ENCODE results near the gene PRKAR2A.
"Not testable (repeated sequence)": the region's sequence is repeated elsewhere in the genome, so short reads cannot be mapped to it uniquely, and the experiment has no call there.

The PRKAR2A gene

GRCh38 chr3:48723725-48724124 is 123.9 kb downstream of the PRKAR2A start:
- TF ChIP-seq, protein P1, sequence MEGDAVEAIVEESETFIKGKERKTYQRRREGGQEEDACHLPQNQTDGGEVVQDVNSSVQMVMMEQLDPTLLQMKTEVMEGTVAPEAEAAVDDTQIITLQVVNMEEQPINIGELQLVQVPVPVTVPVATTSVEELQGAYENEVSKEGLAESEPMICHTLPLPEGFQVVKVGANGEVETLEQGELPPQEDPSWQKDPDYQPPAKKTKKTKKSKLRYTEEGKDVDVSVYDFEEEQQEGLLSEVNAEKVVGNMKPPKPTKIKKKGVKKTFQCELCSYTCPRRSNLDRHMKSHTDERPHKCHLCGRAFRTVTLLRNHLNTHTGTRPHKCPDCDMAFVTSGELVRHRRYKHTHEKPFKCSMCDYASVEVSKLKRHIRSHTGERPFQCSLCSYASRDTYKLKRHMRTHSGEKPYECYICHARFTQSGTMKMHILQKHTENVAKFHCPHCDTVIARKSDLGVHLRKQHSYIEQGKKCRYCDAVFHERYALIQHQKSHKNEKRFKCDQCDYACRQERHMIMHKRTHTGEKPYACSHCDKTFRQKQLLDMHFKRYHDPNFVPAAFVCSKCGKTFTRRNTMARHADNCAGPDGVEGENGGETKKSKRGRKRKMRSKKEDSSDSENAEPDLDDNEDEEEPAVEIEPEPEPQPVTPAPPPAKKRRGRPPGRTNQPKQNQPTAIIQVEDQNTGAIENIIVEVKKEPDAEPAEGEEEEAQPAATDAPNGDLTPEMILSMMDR (IDR thresholded peaks at IDR 0.05; ENCODE audit: low read depth, low read length, missing control alignments), result no peak
- no peak overlapping the region for H3K4me3 ChIP-seq (ENCODE audit: low read depth, low read length)
- no peak for DNase-seq (ENCODE audit: low read depth)

GRCh38 chr3:48723293-48723692 is 124.4 kb downstream of the PRKAR2A start:
- H3K4me3 ChIP-seq (ENCODE audit: low read depth, low read length); DNase-seq (ENCODE audit: low read depth): not testable (repeated sequence)

- TF ChIP-seq, protein P1 (IDR thresholded peaks at IDR 0.05; ENCODE audit: low read depth, low read length, missing control alignments), result no peak
- H3K4me3 ChIP-seq (ENCODE audit: low read depth, low read length), result peak within 1 kb of the TSS; percentile 89
- peak; percentile 93 for DNase-seq (ENCODE audit: low read depth)
Observed at GRCh38 chr3:48716982-48717746, 130.5 kb downstream of the PRKAR2A start, which contains the start of gene IP6K2. IP6K2 (minus strand) TSS chr3:48717221; CDS start chr3:48695291, 21,930 bp downstream.

DNA sequence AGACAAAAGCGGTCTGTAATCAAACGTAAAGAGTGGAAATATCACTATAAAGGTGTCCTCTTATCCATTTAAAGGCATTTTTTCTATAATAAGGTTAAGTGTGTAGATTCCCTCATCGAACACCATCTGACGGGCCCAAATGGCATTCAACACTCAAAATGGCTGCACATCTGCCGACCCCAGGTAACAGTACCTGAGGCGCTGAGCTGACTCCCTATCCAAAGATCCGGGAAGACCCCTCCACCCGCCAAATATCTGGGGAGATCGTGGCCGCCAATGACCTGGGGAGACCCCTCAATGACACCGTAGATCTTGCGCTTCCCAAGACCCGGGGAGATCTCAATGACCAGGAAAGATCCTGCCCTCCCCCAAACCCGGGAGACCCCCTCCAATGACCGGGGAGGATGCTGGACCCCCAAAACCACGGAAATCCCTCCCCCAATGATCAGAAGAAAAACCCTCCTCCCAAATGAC is 131.1 kb downstream of the PRKAR2A start:
- no peak for DNase-seq (ENCODE audit: low read depth)
- peak overlapping the region; percentile 89 for H3K4me3 ChIP-seq (ENCODE audit: low read depth, low read length)
- TF ChIP-seq, protein P1 (IDR thresholded peaks at IDR 0.05; ENCODE audit: low read depth, low read length, missing control alignments), result peak; percentile 3

DNA sequence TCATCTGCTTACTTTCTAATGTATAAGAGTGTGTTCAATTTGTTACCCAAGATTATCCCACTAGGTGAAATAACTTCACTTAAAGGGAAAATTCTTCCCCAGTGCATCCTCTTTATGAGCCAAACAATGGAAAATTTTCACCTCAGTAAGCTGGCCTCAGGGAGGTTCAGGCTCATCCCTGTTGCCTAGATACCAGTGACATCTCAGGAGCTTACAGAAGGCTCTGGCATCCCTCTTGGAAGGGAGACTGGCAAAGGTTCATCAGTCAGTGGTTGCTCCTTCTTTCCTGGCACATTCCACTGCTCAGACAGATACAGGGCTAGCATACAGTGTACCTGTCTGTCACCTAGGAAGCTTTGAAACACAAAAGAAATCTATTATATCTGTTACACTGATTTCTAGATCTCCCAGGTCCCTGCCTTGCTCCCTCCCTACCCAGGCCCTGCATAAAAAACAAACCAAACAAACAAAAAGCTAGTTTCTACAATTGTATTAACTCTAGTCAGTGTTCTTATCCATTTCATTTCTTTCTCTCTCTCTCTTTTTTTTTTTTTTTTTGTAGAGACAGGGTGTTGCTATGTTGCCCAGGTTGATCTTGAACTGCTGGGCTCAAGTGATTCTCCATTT is 132.4 kb downstream of the PRKAR2A start:
- TF ChIP-seq, protein P1 (IDR thresholded peaks at IDR 0.05; ENCODE audit: low read depth, low read length, missing control alignments), result no peak
- DNase-seq (ENCODE audit: low read depth), result no peak

DNA sequence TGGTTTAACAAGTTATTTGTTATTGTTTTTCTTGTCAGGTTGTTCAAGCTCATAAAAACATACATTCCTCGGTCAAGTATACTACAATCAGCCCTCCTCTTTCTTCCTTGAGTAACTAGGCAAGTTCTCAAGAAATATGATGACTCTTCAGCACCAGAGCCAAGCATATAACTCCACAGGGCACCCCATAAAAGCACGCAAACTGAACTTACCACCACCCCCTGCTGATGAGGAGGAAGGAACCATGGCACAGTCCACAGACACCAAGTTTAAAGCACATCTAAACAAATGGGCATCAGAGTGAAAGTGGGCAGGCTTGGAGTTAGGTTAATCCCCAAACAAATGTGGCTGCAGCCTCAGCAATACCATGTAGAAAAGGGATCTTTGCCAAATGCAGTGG is 135.9 kb downstream of the PRKAR2A start:
- no peak for DNase-seq (ENCODE audit: low read depth)
- TF ChIP-seq, protein P1 (IDR thresholded peaks at IDR 0.05; ENCODE audit: low read depth, low read length, missing control alignments), result no peak
- H3K4me3 ChIP-seq (ENCODE audit: low read depth, low read length), result no peak overlapping the region

More for the DNA sequence above, 132.4 kb downstream of the PRKAR2A start:
- peak overlapping the region; percentile 89; the same call in 1 of the 2 replicates for H3K4me3 ChIP-seq (ENCODE audit: low read depth, low read length)

GRCh38 chr3:48709051-48709461 is 138.6 kb downstream of the PRKAR2A start:
- TF ChIP-seq, protein P1 (IDR thresholded peaks at IDR 0.05; ENCODE audit: low read depth, low read length, missing control alignments), result no peak
- no peak overlapping the region for H3K4me3 ChIP-seq (ENCODE audit: low read depth, low read length)
- no peak for DNase-seq (ENCODE audit: low read depth)

All from GM12864 (cell line).